Sigmoid colon (tissue), 7 donors: ENCODE measurements around the gene TTLL8. TPM values are rescaled to one million over a fixed set of nuclear protein-coding genes. Genes with fewer than 3 reads are reported as not detected.

Experiments
- DNase-seq: peaks from one replicate; pipeline ENCODE4 v3.0.0-alpha.2; 2019
- H3K27ac ChIP-seq, 4 donors: fragments of 200-600 bp; sonication (generic); one replicate each; pipeline ENCODE4 v1.5.1; 2016 to 2019; ENCODE audit warnings: mild to moderate bottlenecking in 1 of 4
- H3K27me3 ChIP-seq, 3 donors: fragments of 200-600 bp; sonication (generic); one replicate each; pipeline ENCODE4 v1.5.1; 2019; ENCODE audit warnings: mild to moderate bottlenecking in 1 of 3
- H3K36me3 ChIP-seq, 4 donors: fragments of 200-600 bp; sonication (generic); one replicate each; pipeline ENCODE4 v1.5.1; 2016 to 2019
- H3K4me1 ChIP-seq, 4 donors: fragments of 200-600 bp; sonication (generic); one replicate each; pipeline ENCODE4 v1.5.1; 2017 to 2019
- H3K4me3 ChIP-seq, 4 donors: fragments of 200-600 bp; sonication (generic); one replicate each; pipeline ENCODE4 v1.5.1; 2017 to 2019; ENCODE audit warnings: mild to moderate bottlenecking in 2 of 4, moderate library complexity in 1 of 4
- H3K9me3 ChIP-seq, 4 donors: fragments of 200-600 bp in 3 of 4; sonication (generic) in 3 of 4; one replicate each; pipeline versions ENCODE4 v1.5.1 to v1.6.1; 2013 to 2019
- EP300 ChIP-seq, 4 donors: sonication (generic); formaldehyde crosslinking; IDR thresholded peaks; one replicate each; pipeline ENCODE4 v1.6.1; 2017; ENCODE audit warnings: antibody characterized with exemption in 4 of 4
- POLR2A ChIP-seq, 2 donors: fragments of 450-650 bp; IDR thresholded peaks; one replicate each; pipeline ENCODE4 v1.6.1; 2016; ENCODE audit warnings: antibody characterized with exemption in 2 of 2, mild to moderate bottlenecking in 2 of 2, moderate library complexity in 2 of 2
- POLR2AphosphoS5 ChIP-seq, 4 donors: sonication (generic); formaldehyde crosslinking; IDR thresholded peaks; one replicate each; pipeline ENCODE4 v1.6.1; 2017; ENCODE audit warnings: antibody characterized with exemption in 4 of 4
- WGBS, 2 donors: extraction: QIAGEN DNeasy Blood & Tissue Kit; methylation state at CpG; one replicate each; pipeline ENCODE4 v1.1.7; 2013; 5-methylcytosine and 5-hydroxymethylcytosine counted together
- intact Hi-C: fragments of 100-400 bp; cut with DNase I; formaldehyde crosslinking; loops from one replicate; pipeline ENCODE4 v1.15.1; 2023
- polyA plus RNA-seq, 3 donors: library from polyadenylated mRNA; stranded (reverse); fragments of 200-250 nt; gene quantifications; one replicate each; pipeline ENCODE4 v1.2.3, GENCODE V29; 2013
- total RNA-seq, 4 donors: library from RNA; depleted of rRNA; stranded (reverse); fragments of >200 nt; gene quantifications; one replicate each; pipeline ENCODE4 v1.1.0, GENCODE V29; 2016
- TF ChIP-seq, protein P1 (sequence below), 4 experiments: fragments of 450-650 bp in 3 of 4; fragments of 200-600 bp in 1 of 4; IDR thresholded peaks; one replicate each; pipeline ENCODE4 v1.5.1; 2016 to 2019; ENCODE audit warnings: antibody characterized with exemption in 4 of 4, mild to moderate bottlenecking in 3 of 4, moderate library complexity in 2 of 4
- donor health status: healthy with polysubstance abuse.
- donor health status: Bipolar disorder and iron deficiency.
- donor health status: healthy.

Gene TTLL8
- total and polyA plus RNA-seq, 7 donors, result not detected

DNA sequence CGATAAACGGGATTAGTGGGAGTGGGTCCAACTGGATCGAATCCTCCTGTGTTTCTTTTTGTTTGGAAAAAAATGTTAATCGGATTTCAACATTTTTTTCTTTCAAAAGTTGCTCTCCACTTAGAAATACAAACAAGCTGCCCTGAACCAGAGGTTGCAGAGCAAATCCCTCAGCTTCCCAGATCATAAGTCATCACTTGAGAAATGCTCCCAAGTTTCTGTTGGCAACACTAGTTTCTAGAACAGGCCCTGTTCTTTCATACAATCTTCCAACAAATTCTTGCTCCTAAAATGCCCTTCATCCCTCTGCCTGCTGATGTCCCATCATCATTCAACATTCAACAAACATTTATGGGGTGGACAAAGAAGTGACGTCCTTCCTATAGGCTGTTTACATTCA is 28.4 kb upstream of the TTLL8 start:
- Histone ChIP-seq H3K36me3 (no peaks in the 10 kb centered on the region), H3K27ac (no peak overlapping the region), H3K9me3 (peaks cover 0 to 4% (median 0%) of the 10 kb centered on the region in 4 donors), H3K27me3 (peaks cover 10 to 52% (median 31%) of the 10 kb centered on the region in 3 donors), H3K4me1 (no peaks in the 10 kb centered on the region), H3K4me3 (no peak overlapping the region)
- DNase-seq, result no peak
- WGBS, 2 donors, result 67 to 71% methylated on average over 5 of the region's 5 CpGs
- TF ChIP-seq EP300 (IDR thresholded peaks at IDR 0.05) (no peak), POLR2A (IDR thresholded peaks at IDR 0.05) (no peak), POLR2AphosphoS5 (IDR thresholded peaks at IDR 0.05) (no peak)
- TF ChIP-seq, protein P1, sequence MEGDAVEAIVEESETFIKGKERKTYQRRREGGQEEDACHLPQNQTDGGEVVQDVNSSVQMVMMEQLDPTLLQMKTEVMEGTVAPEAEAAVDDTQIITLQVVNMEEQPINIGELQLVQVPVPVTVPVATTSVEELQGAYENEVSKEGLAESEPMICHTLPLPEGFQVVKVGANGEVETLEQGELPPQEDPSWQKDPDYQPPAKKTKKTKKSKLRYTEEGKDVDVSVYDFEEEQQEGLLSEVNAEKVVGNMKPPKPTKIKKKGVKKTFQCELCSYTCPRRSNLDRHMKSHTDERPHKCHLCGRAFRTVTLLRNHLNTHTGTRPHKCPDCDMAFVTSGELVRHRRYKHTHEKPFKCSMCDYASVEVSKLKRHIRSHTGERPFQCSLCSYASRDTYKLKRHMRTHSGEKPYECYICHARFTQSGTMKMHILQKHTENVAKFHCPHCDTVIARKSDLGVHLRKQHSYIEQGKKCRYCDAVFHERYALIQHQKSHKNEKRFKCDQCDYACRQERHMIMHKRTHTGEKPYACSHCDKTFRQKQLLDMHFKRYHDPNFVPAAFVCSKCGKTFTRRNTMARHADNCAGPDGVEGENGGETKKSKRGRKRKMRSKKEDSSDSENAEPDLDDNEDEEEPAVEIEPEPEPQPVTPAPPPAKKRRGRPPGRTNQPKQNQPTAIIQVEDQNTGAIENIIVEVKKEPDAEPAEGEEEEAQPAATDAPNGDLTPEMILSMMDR (IDR thresholded peaks at IDR 0.05), result no peak
- intact Hi-C loops, result no loop called here

DNA sequence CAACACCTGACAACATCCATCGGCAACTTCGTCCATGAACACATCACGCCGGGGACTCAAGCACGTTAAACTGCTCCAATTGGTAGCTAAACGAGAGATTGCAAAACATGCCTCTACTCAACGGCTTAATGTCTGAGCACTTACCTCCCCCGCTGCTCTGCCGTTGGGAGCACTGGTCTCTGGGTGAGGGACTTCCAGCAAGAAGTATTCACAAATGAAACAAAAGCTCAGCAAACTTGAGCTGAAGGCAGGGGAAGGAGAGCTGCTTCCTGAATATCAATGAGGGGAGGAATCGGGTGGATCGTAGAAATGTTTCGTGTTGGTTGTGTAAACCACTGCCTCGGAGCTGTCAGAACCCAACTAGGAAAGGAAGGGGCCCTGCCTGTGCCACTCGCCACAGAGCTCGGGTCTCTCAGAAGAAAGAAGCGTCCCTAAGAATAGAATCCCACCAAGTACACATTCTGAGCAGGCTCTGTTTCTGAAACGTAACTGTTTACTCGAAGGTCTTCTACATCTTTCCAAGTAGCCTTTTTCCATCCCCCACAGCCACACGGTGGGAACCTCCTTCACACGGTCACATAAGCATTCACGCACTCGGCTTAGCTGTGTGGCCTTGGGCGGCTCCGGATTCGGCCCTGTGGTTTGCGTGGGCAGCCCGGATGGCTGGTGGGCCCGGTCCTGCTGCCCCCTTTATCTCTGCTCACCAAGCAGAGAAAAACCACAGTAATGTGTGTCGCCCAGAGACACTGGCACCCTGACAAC is 27.3 kb upstream of the TTLL8 start, which contains the start of gene MLC1:
Gene MLC1 (minus strand): TSS at position 216 of the 762 bp plus-strand sequence. CDS start 524 bp downstream, outside the sequence.
- H3K27me3 ChIP-seq, result peaks cover 10 to 49% (median 24%) of the 10 kb centered on the region in 3 donors
- H3K36me3 ChIP-seq, result no peaks in the 10 kb centered on the region
- 30 to 60% methylated on average over 29 of the region's 29 CpGs for WGBS, 2 donors
- peaks cover 0 to 4% (median 0%) of the 10 kb centered on the region in 4 donors for H3K9me3 ChIP-seq
- no peak for TF ChIP-seq EP300 (IDR thresholded peaks at IDR 0.05)
- TF ChIP-seq, protein P1 (IDR thresholded peaks at IDR 0.05), result no peak
- no peak for TF ChIP-seq POLR2A (IDR thresholded peaks at IDR 0.05)
- TF ChIP-seq POLR2AphosphoS5 (IDR thresholded peaks at IDR 0.05), result no peak
- intact Hi-C loops, result no loop called here
- no peak within 1 kb of the TSS for H3K27ac ChIP-seq
- no peak for DNase-seq
- no peak within 1 kb of the TSS for H3K4me3 ChIP-seq
- H3K4me1 ChIP-seq, result no peaks in the 10 kb centered on the region

DNA sequence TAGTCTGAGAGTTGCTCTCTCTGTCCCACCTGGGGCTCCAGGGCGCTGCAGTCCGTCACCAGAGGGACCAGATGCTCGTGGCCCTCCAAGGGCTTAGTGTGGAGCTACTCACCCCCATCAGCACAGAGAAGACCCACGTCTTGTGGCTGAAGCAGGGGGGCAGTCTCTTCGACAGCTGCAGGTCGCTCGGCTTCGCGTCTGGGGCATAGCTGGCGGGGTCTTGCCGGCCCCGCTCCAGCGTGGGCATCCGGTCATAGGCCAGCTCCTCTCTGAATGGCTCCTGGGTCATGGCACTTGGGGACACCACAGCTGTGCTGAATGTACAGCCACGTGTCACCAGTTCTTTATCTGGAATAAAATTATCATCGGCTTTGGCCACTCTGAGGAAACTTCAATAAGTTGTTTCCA is 26.5 kb upstream of the TTLL8 start:
- intact Hi-C loops, result no loop called here
- H3K4me3 ChIP-seq, result no peak overlapping the region
- peaks cover 7 to 42% (median 24%) of the 10 kb centered on the region in 3 donors for H3K27me3 ChIP-seq
- H3K36me3 ChIP-seq, result no peaks in the 10 kb centered on the region
- no peak for TF ChIP-seq POLR2A (IDR thresholded peaks at IDR 0.05)
- TF ChIP-seq, protein P1 (IDR thresholded peaks at IDR 0.05), result no peak
- TF ChIP-seq EP300 (IDR thresholded peaks at IDR 0.05), result no peak
- TF ChIP-seq POLR2AphosphoS5 (IDR thresholded peaks at IDR 0.05), result no peak
- peaks cover 0 to 1% (median 0%) of the 10 kb centered on the region in 4 donors for H3K9me3 ChIP-seq
- DNase-seq, result no peak
- H3K4me1 ChIP-seq, result no peaks in the 10 kb centered on the region
- no peak overlapping the region for H3K27ac ChIP-seq
- WGBS, 2 donors, result 64 to 78% methylated on average over 16 of the region's 16 CpGs

DNA sequence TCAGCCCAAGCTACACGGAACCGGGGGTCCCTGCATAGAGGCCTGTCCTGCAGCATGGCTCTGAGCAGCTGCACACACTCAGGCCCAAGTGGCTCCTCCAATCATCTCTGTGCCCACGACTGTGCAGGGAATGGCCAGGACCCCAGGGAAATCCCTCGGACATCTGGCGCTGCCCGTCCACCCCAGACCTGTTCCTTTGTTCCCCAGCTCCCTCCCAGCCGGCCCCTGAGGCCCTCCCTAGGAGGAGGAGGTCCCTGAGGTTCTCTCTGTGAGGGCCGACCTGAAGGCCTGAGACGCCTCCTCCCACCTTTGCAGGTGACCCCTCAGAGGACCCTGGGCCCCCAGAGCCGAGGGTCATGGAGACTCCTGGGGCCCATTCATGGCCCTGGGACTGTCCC is 26.0 kb upstream of the TTLL8 start:
- TF ChIP-seq EP300 (IDR thresholded peaks at IDR 0.05) (no peak), POLR2AphosphoS5 (IDR thresholded peaks at IDR 0.05) (no peak), POLR2A (IDR thresholded peaks at IDR 0.05) (no peak)
- TF ChIP-seq, protein P1 (IDR thresholded peaks at IDR 0.05), result no peak
- intact Hi-C loops, result no loop called here
- WGBS, 2 donors, result 71 to 76% methylated on average over 10 of the region's 10 CpGs

More for the DNA sequence above, 26.0 kb upstream of the TTLL8 start:
- no peaks in the 10 kb centered on the region for H3K4me1 ChIP-seq
- no peak overlapping the region for H3K27ac ChIP-seq
- no peak for DNase-seq
- H3K36me3 ChIP-seq, result no peaks in the 10 kb centered on the region
- no peaks in the 10 kb centered on the region for H3K9me3 ChIP-seq
- no peak overlapping the region for H3K4me3 ChIP-seq
- peaks cover 6 to 36% (median 24%) of the 10 kb centered on the region in 3 donors for H3K27me3 ChIP-seq
